GDM1 (cell line): ENCODE data around the gene HGFAC.

Experiments used
- DNase-seq: peaks from one replicate; lab custom pipeline; 2025; lab: John Stamatoyannopoulos, UW

HGFAC gene

GRCh38 chr4:3473996-3474765 lies 32.4 kb downstream of the HGFAC start:
- DNase-seq = no peak

DNA sequence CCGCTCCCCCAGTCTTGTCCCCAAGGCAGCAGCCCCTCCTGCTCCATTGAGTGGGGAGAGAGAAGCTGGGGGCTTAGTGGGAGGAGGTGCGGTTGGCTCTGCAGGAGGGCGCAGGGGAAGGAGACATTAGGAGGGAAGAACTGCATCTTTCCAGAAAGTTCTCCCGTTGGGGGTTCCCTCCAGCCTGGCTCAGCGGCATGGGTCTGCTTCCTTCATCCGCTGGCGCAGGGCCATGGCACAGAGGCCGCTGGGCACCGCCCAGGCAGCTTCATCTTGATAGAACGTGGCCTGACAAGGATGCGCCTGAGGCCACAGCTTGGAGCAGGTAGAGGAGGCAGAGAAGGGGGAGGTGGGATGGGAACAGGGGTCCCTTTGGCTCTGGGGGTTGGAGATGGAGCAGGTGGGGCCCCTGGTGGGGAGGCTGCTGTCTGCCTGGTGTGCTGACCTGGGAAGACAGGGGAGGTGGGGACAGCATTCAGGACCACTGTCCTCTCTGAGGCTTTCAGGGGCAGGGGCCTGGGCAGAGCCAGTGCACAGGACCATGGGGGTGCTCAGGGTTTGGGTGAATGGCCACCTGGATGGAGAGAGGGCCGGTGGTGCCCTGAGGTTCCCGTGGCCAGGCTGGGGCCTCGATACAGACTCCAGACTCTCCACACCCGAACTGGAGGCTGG lies 33.4 kb downstream of the HGFAC start:
- DNase-seq = no peak

GRCh38 chr4:3475713-3476260 lies 34.0 kb downstream of the HGFAC start:
- no peak for DNase-seq

- DNase-seq = no peak
Measured at GRCh38 chr4:3476341-3476747, 34.6 kb downstream of the HGFAC start.

DNA sequence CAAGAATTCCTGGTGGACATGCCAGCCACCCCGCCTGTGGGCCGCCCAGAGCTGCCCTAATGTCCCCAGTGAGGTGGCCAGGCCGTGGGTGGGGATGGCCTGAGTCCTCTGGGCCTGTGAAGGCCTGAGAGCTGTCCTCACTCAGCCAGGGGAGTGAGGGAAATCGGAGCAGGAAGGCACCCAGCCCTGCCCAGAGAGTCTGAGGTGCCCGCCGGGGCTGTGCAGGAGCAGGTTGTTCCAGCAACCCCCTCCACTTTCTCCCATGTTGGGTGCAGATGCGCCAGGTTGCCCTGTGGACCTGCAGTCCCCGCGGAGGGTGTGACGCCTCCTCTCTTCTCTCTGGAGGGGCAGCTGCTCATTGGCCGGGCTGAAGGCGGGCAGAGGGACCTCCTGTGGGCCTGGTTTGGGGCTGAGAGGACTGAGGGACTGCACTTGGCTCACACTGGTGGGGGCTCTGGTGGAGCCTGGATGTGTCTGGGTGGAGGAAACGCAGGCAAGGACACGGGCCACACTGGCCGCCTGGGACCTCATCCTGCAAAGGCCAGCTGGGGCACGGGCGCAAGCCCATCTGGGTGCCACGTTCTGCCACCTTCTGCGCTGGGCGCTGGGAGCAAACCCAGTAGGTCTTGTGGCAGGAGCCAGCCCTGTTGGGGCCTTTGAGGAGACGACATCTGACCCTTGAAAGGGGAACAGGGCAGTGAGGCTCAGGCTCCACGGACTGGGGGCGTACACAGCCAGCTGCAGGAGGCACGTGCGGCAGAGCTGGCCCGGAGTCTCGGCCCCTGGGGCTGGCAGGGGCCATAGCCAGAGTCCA lies 35.4 kb downstream of the HGFAC start:
- no peak for DNase-seq

DNA sequence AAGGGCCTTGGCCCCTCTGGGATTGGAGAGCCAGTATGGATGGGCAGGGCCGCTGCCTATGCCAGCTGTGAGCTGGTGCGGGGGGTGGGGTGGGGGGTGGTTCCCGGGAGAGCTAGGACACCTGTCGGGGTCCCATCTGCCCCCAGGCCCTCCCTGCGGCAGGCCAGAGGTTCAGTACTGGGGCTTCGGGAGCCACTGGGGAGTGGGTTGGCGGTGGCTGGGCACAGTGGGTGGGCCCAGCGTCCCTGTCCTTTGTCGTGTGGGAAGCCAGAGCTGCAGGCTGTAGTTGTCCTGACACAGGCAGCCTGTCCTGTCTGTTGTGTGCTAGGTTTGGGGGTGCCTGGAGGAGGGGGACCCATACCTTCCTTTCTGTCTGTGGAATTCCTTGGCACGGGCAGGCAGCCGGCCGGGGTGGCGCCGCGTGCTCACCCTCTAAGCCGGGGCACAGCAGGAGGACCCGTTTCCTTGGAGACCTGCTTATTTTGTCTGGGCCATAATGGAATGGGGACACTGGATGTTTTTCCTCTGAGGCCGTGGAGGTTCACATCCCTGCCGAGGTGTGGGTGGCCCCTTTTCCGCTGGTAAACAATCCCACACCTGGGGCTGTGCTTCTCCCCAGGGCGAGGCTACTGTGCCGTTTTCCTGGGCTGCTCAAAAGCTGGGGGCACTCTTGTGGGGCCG lies 36.1 kb downstream of the HGFAC start:
- DNase-seq = no peak

DNA sequence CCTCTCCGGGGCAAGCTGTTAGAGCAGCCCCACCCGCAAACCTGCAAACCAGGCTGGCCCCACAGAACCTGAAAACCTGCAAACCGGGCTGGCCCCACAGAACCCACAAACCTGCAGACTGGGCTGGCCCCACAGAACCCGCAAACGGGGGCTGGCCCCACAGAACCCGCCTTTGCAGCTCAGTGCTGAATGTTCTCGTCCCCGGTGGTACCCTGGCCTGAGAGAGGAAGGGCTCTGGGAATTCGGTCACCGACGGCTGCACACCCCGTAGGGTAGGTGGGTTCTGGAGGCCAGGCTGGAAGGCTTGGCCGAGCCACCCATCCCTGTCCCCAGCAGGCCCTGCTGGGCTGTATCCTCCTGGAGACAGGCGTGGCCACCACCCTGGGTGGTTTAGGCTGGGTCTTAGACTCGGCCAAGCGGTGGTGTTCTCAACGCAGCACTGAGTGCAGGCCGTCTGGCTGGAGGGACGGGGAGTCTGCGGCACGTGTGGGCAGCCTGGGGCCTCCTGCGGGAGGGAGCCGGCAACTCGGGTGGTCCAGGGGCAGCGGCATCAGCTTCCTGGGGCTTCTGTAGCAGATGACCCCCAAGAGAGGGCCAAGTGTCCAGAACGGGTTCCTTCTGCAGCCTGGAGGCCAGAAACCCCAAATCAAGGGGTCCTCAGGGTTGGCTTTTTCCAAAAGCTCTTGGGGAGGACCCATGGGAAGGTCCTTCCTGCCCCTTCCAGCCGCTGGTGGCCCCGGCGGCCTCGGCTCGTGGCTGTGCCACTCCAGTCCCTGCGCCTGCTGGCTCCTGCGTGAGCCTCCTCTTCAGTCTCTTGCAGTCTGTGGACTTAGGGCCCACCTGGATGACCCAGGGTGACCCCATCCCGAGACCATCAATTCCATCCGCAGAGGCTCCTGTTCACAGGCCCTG lies 36.9 kb downstream of the HGFAC start:
- DNase-seq = no peak

GRCh38 chr4:3479358-3480101 lies 37.8 kb downstream of the HGFAC start:
- no peak for DNase-seq

DNA sequence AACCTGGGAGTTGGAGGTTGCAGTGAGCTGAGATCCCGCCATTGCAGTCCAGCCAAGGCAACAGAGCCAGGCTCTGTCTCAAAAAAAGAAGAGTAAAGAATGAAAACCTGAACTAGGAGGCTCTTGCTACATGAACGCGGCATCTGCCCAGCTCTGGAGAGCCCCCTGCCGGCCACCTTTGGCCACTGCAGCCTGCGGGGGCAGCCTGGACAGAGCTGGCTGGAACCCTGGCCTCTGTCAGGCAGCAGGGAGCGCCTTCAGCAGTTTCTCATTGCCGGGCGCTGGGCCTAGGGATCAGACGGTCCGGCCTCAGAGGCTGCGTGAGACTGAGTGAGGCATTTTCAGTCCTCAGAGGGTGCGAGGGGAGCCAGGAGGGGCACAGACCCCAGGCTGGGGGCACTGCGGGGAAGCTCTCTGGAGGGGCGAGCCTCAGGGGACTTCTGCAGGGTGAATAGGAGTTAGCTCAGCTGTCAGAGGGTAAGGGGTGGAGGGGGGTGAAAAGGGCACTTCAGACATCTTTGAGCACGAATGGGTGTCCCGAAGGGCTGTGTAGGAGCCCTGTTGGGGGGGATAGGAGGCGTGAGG lies 38.9 kb downstream of the HGFAC start:
- peak; percentile 42 for DNase-seq

DNA sequence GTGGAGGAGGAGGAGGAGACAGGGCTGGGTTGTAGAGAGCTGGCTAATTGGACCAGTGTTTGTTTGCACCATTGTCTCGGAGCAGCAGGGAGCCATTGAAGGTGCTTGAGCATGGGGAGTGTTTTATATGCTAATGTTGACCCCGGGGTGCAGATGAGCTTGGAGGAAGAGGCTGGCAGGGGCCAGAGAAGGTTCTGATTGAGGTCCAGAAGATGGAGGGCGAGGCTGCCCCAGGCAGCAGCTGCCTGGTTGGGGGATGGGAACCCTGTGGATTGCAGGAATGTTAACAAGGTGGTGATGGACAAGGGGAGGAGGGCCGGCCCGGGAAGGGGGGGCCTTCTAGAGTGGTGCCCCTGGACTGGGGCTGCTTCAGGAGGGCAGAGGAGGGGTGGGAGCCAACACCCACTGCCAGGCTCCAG lies 39.4 kb downstream of the HGFAC start:
- no peak for DNase-seq

GRCh38 chr4:3481783-3482393 lies 40.1 kb downstream of the HGFAC start:
- no peak for DNase-seq

- no peak for DNase-seq
Measured at GRCh38 chr4:3482707-3483106, 40.9 kb downstream of the HGFAC start.

GRCh38 chr4:3483471-3483921 lies 41.7 kb downstream of the HGFAC start:
- DNase-seq = no peak

DNA sequence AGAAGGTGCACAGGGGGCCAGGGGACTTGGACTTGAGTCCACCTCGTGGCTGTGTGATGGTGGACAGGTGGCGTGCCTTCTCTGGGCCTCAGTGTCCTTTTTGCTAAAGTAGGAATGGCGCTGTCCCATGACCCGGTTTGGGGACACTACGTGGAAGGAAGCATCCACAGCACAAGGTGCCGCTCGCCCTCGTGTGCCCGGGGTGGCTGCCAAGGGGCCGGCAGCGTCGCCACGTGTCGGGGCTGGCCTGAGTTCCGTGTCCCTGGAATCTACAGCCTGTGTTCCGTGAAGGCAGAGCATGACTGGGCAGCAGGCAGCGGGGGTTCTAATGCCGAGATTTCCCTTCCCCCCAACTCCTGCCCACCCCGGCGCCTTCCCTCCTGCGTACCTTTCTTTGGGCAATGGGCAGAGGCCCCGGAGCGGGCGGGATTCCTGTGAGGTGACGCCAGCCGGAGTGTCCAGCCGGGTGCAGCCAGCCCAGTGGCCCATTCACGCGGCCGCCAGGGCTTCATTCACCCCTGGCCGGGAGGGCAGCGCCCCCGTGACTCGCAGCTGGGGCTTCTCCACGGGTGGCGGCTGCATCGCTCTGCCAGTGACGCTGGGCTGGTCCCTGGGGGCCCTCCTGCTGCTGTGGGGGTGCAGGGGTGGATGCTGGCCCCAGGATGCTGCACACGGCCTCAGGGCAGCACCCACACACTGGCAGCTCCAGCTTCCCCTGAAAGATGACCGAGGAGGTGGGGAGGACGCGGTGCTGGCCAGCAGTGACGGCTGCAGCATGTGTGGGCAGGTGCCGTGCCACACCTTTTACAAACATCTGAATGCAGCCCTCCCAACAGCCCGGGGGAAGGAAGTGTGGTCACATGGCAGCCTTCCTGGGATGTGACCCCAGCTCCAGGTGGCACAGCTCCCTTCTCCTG lies 42.5 kb downstream of the HGFAC start:
- DNase-seq = no peak

DNA sequence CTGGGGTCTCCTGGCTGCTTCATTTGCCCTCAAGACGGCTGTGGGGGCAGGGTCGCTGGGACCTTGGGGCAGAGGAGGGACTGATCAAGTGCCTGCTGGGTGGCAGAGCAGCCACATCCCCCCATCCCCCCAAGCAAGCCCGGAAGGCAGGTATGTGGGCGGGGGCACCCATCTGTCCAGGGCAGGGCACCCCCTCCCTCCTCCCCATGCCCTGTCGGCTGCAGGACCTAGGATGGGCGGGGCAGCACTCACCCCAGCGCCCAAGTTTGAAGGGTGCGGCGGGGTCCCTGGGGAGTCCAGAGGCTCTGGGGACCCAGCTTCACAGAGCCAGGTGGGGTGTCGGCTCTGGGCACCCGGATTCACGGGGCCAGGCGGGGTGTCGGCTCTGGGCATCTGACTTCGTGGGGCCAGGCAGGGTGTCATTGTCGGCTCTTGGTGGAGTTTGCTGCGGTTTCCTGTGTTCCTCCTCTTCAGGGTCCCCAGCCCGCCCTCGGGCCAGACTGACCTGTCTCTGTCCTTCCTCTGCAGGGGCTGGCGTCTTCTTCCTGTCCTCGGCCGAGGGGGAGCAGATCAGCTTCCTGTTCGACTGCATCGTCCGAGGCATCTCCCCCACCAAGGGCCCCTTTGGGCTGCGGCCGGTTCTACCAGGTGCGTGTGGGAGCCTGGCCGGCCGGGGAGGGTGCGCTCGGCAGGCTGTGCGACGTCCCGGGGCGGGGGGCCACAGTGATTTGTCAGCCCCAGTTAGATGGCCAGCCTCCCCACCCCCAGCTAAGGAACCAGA lies 43.4 kb downstream of the HGFAC start:
- DNase-seq = no peak

- DNase-seq = no peak
Measured at GRCh38 chr4:3485886-3486540, 44.2 kb downstream of the HGFAC start.
